ENCODE measurements around the gene ZNF320.
"Not testable (repeated sequence)": the region's sequence is repeated elsewhere in the genome, so short reads cannot be mapped to it uniquely, and the experiment has no call there.

ZNF320 gene

DNA sequence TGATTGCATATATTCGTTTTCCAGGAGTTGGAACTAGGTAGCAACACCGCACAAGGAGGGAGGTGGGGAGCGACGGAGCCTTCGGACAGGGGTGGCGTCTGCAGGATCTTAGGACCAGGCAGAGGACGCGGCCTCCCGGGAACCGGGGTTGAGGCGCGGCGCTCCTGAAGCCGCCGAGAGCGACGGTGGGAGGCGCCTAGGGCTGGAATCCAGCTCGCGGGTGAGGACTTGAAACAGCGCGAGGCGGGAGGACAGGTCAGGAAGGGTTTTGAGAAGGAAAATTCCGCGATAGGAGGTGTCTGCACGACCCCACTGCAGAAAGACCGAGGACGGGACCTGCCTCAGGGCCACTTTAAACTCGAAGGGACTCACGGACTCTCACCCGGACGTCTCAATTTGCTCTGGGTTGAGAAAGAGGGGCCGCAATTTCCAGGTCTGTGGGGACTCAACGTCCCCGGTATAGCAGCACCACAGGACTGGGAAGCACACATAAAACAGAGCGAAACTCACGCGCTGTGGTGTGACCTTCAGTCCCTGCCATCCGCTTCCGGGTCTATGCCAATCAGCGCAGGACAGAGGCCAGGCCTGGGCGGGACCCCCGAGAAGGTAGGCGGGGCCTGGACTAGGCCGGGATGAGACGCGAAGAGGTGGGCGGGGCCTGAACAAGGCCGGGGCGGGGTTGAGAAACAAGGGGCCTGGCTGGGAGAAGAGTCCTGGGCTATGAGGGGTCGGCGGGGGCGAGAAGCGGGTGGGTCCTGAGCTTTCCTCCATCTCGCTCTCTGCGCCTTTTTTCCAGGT is at the start of gene ZNF320:
Gene ZNF320 (minus strand): TSS at position 498 of the 798 bp plus-strand sequence. CDS start 7,380 bp downstream, outside the sequence.
- peak; percentile 90 to 97 for DNase-seq

DNA sequence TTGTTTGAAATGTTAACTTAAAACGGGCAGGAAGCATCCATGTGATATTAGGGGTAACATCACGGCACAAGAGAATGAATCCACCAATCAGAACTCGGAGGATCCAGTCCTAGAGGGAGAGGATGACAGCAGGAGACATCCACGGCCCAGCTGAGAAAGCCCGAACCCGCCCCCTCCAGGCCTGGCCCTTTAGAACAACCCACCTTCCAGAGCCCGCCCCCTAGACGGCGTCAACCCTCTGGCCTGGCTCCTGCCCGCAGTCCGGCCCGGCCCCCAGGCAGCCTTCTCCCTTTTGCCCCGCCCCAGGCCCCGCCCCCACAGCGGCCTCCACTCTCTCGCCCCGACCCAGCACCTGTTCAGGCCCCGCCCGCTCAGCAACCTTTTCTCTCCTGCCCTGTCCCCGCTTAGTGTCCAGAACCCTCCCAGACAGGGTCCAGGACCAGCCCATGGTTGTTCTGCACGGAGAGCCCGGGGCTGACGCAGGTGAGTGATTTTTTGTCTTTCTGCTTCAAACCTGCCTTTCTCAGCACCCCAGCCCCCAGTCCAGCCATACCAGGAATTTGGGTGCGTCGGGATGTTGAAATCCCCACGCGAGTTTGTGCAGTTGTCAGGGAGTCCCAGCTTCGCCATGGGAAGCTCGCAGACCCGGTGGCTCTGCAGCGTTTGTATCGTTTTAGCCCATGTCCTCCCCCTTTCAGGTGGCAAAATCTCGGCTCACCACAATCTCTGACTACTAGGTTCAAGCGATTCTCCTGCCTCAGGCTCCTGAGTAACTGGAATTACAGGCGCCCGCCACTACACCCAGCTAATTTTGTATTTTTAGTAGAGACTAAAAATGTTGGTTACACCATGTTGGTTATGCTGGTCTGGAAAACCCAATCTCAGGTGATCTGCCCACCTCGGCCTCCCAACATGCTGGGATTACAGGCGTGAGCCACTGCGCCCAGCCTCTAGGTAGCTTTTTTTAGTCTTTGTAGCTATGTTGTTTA is 49.2 kb upstream of the ZNF320 start:
- DNase-seq = no peak

DNA sequence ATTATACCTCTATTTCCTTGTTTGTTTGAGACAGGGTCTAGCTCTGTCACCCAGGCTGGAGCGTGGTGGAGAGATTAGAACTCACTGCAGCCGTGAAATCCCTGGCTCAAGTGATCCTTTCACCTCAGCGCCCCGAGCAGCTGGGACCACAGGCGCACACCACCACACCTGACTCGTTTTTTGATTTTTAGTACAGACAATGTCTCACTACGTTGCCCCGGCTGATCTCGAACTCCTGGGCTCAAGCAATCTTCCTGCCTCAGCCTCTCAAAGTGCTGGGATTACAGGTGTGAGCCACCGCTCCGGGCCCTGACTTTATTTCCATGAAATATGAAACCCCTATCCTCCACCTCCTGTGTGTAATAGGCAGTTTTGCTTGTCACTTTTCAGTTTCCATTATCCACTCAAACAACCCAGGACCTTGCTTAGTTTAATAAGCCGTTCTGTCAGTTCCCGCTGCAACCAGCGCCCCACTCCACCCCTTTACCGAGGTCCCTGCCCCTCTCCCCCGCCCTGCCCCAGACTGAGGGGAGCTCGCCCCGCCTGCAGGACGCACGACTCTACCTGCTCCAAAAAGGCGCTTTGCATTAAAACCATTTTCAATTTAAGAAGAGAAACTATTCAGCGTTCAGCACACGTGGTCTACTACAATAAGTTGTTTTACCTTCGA is 48.4 kb upstream of the ZNF320 start:
- no peak for DNase-seq

DNA sequence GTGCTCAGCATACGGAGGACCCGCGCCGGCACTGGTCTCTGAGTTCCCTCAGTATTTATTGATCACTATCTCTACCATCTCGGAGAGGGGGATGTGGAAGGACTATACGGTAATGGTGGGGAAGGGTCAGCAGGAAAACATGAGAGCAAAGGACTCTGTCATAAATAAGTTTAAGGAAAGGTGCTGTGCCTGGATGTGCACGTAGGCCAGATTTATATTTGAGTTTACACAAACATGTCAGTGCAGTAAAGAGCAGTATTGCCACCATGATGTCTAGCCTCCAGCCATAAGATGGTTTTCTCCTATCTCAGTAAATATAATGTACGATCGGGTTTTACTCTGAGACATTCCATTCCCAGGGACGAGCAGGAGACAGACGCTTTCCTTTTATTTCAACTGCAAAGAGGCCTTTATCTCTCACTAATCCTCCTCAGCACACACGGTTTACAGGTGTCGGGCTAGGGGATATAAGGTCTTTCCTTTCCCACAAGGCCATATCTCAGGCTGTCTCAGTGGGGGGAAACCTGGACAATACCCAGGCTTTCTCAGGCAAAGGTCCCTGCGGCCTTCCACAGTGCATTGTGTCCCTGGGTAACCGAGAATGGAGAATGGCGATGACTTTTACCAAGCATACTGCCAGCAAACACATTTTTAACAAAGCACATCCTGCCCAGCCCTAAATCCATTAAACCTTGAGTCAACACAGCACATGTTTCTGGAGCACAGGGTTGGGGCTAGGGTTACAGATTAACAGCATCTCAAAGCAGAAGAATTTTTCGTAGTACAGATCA is 47.5 kb upstream of the ZNF320 start:
- DNase-seq = not testable (repeated sequence)

DNA sequence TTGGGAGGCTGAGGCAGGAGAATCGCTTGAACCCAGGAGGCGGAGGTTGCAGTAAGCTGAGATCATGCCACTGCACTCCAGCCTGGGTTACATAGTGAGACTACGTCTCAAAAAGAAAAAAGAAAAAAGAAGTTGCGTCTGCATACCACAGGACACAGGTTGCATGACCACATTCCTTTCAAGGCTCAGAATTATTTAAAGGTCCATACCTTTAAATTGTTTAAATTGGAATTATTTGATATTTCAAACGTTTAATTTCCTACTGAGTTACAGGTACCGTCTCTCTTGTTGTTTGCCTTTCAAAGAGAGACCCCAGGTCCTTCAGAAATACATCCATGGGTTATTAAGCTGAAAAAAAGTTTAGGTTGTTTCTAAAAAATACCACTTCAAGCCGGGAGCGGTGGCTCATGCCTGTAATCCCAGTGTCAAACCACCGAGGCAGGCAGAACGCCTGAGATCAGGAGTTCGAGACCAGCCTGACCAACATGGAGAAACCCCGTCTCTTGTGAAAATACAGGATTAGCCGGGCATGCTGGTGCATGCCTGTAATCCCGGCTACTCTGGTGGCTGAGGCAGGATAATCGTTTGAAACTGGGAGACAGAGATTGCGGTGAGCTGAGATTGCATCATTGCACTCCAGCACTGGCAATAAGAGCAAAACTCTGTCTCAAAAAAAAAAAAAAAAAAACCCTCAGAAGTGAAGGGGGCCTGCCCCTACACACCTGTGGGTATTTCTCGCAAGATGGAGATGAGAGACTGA is 46.6 kb upstream of the ZNF320 start:
- no peak for DNase-seq

DNA sequence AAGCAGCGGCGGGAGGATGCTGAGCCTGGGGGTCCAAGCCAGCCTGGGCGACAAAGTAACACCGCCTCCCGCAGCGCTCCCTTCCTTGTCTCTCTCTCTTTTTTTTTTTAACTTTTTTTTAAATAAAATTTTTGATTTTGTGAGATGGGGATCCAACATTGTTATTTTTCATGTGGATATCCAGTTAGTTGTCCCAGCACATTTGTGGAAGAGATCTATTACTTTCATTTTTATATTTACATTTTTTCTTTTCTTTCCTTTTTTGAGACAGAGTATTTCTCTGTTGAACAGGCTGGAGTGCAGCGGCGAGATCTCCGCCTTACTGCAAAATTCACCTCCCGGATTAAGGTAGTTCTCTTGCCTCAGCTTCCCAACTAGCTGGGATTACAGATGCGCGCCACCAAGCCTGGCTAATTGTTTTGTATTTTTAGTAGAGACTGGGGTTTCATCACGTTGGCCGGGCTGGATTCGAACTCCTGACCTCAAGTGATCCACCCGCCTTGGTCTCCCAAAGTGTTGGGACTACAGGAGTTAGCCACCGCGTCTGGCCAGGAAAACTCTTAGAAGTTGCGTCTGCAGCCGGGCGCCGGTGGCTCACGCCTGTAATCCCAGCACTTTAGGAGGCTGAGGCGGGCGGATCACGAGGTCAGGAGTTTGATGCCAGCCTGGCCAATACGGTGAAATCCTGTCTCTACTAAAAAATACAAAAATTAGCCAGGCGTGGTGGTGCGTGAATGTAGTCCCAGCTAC is 45.9 kb upstream of the ZNF320 start:
- no peak for DNase-seq

DNA sequence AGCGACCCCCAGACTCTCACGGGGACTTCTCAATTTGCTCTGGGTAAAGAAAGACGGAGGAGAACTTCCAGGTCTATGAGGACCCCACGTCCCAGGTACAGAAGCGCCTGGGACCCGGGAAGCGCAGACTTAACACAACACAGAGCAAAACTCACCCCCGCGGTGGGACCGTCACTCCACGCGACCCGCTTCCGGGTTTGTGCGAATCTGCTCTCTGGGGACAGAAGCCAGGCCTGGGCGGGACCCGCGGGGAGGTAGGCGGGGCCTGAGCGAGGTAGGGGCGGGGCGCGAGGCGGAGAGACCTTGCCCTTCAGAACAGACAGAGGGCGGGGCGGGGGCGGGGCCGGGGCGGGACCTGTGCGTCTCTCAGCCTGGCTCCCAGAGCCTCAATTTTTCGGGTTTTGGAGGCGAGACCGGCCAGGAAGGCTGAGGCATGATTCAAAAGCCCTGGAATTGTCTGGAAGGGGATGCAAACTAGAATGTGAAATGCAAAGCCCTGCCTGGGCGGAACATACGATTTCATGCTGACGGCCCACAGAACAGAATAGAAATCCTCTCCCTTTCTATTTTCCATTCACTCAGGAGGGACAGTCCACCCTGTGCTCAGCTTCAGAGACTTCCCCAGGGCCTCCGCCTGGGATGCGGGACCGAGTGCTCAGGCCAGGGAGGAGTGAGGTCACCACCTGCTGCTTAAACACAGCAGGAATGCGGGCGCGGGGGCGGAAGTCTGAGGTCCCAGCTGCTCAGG is 45.1 kb upstream of the ZNF320 start:
- DNase-seq = peak; percentile 18 to 85

DNA sequence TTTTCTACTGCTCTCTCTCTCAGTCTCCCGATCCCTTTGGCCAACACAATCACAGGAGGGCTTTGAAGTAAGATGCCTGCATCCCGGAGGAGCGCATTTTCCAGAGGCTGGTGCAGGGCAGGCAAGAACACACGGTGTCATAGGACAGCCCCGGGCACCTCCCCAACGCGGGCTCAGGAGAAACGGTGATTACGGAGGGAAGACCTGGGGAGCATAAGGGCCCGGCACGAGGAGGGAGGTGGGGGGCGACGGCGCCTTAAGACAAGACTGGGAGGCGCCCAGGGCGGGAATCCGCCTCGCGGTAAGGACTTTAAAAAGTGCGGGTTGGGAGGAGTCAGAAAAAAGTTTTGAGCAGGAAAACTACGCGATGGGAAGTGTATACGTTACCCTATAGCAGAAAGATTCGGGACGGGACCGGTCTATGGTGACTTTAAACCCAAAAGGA is 44.5 kb upstream of the ZNF320 start:
- DNase-seq = no peak

DNA sequence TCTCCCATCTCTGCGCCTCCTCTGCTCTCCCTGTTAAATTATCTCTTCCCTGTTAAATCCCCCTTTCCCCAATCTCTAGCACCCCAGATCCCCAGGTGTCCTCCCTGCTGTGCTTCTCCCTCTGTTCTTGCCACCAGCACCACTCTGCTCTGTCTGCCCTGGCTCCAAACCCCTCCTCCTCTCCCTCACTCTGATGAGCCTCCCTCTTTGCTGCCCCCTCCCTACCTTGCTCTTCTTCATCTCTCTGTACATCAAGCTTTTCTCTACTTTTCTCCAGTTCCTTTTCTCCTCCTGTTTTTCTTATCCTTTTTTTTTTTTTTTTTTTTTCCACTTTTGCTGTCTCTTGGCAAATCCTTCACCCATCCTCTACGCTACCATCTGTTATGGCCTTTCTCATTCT is 44.1 kb upstream of the ZNF320 start:
- DNase-seq = not testable (repeated sequence)

DNA sequence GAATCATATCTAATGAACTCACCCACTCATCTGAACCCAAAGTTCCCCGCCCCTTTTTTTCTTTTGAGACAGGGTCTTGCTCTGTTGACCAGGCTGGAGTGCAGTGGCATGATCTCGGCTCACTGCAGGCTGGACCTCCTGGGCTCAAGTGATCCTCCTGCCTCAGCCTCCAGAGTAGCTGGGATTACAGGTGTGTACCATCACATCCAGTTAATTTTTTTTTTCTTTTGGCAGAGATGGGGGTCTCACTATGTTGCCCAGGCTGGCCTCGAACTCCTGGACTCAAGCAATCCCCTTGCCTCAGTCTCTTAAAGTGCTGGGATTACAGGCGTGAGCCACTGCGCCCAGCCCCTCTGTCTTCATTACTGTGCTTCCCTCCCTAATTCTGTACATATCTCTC is 43.5 kb upstream of the ZNF320 start:
- not testable (repeated sequence) for DNase-seq

DNA sequence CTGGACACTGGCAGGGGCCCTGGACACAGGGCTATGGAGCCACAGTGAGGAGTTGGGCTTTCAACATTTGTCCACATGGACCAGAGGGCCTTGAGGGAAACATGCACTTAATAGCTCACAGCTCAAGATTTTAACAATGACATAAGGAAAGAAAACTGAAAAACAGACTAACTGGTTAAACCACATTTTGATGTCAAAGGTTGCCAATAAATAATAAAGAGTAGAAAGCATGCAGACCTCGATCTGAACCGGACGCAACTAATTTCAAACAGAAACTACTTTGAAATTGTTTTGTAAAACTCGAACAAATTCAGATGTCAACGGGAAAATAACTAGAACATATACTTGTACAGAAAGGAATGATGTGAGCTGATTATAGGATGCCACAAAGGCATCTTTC is 41.3 kb upstream of the ZNF320 start:
- DNase-seq = no peak

DNA sequence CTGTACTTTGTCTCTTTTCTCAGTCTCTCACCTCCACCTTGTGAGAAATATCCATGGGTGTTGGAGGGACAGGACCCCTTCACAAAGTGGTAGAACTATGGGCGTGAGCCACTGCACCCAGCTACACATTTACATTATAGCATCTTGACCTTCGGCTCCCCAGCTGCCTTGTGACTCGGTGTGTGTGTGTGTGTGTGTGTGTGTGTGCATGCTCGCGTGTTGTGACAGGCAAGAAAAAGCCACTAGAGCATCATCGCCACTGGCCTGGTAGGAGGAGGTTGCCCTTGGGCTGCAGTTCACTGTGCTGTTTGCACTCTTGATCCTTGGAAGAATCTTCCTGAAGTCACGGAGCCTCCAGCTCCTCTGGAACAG is 39.5 kb upstream of the ZNF320 start:
- DNase-seq = no peak

DNA sequence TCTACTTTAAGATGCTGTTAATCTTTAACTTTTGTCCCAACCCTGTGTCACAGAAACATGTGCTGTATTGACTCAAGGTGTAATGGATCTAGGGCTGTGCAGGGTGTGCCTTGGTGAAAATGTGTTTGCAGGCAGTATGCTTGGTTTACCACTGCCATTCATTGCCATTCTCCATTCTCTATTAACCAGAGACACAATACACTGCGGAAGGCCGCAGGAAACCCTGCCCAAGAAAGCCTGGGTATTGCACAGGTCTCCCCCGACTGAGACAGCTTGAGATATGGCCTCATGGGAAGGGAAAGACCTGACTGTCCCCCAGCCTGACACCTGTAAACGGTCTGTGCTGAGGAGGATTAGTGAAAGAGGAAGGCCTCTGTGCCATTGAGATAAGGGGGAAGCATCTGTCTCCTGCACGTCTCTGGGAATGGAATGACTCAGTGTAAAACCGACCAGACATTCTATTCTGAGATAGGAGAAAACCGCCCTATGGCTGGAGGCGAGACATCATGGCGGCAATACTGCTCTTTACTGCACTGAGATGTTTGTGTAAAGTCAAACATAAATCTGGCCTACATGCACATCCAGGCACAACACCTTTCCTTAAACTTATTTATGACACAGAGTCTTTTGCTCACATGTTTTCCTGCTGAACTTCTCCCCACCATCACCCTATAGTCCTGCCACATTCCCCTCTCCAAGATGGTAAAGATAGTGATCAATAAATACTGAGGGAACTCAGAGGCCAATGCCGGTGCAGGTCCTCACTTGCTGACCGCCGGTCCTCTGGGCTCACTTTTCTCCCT is 38.9 kb upstream of the ZNF320 start:
- no peak for DNase-seq

DNA sequence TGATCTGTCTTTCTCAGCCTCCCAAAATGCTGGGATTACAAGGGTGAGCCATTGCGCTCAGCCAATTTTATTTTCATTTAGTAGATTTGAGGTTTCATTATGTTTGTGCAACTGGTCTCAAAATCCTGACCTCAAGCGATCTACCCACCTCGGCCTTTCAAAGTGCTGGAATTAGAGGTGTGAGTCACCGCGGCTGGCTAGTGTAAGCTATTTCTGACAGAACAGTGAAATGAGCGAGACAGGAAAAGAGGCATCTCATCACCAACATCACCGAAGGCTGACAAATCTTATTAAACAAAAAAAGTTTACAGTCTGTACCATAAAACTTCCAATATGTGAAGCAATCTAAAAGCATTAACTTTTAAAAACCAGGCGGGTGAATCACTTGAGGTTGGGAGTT is 38.0 kb upstream of the ZNF320 start:
- no peak for DNase-seq

DNA sequence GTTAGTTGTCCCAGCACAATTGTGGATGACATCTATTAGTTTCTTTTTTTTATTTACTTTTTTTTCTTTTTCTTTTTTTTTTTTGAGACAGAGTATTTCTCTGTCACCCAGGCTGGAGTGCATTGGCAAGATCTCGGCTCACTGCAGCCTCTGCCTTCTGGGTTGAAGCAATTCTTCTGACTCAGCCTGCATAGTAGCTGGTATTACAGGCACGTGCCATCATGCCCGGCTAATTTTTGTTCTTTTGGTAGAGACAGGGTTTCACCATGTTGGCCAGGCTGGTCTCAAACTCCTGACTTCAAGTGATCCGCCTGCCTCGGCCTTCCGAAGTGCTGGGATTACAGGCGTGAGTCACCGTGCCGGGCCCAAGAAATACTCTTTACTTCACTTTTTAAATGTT is 27.2 kb upstream of the ZNF320 start:
- DNase-seq = not testable (repeated sequence)

DNA sequence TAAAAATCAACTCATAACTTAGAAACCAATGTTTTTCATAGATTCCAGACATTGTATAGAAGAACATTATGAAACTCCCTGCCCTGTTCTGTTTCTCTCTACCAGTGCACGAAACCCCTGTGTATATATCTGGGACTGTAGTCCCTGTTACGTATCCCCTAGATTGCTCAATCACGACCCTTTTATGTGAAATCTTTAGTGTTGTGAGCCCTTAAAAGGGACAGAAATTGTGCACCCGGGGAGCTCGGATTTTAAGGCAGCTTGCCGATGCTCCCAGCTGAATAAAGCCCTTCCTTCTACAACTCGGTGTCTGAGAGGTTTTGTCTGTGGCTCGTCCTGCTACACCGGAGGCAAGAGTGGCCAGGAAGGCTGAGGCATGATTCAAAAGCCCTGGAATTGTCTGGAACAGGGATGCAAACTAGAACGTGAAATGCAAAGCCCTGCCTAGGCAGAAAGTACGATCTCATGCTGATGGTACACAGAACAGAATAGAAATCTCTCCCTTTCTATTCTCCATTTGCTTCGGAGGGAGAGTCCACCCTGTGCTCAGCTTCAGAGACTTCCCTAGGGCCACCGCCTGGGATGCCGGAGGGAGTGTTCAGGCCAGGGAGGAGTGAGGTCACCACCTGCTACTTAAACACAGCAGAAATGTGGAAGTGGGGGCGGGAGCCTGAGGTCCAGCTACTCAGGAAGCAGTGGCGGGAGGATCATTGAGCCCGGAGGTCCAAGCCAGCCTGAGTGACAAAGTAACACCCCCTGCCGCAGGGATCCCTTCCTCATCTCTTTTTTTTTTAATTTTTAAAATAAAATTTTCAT is 26.6 kb upstream of the ZNF320 start:
- no peak for DNase-seq

DNA sequence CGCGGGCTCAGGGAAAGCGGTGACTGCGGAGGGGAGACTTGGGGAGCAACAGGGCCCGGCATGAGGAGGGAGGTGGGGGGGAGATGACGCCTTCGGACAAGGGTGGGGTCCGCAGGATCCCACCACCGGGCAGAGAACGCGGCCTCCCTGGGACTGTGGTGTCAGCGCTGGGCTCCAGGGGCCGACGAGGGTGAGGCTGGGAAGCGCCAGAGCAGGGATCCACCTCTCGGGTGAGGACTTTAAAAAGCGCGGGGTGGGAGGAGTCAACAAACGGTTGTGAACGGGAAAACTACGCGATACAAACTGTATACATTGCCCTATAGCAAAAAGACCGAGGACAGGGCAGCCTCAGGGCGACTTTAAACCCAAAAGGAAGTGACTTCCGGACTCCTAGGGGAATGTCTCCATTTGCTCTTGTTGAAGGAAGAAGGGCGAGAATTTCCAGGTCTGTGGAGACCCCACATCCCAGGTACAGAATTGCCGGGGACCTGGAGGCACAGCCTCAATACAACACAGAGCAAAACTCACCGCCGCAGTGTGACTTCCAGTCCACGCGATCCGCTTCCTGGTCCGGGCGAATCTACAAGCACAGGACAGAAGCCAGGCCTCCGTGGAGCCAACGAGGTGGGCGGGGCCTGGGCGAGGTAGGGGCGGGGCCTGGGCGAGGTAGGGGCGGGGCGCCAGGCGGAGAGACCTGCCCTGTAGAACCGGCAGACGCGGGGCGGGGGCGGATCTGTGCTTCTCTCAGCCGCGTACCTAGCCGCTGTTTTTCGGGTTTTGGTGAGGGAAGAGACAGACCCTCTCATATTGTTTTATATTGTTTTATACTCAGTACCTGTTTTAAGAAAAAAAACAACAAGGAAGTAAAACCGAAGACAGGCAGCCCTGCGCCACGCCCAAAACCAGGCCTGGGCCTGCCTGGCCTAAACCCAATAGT is 25.7 kb upstream of the ZNF320 start, which contains the start of gene ZNF888:
Gene ZNF888 (minus strand): TSS at position 588 of the 937 bp plus-strand sequence. CDS start 5,555 bp downstream, outside the sequence.
- DNase-seq = peak; percentile 11 to 60
